Endothelial cell of umbilical vein (primary cell): ENCODE results near the gene LRFN2. TPM values are rescaled to one million over a fixed set of nuclear protein-coding genes. Genes with fewer than 3 reads are reported as not detected.

Source experiments
- BruUV-seq: library from RNA; stranded (reverse); fragments of 400-500 nt; replicated peaks from 2 replicates; lab custom pipeline; 2021; lab: Mats Ljungman, UMichigan
- CTCF ChIA-PET: fragments of 300-600, 350-600 bp; sonication (Branson Sonifier 250); formaldehyde crosslinking; loops from one replicate; lab custom pipeline; 2021; ENCODE audit warnings: antibody characterized with exemption, inconsistent platforms; lab: Charles Lee
- POLR2A ChIA-PET: fragments of 300-600, 350-600 bp; sonication (Branson Sonifier 250); formaldehyde crosslinking; loops from one replicate; lab custom pipeline; 2021; ENCODE audit warnings: antibody characterized with exemption, inconsistent platforms; lab: Charles Lee
- DNase-seq: peaks from one replicate; pipeline ENCODE4 v3.0.0-alpha.2; 2011; ENCODE audit warnings: low read depth, low spot score
- FAIRE-seq: peaks from 2 replicates; lab custom pipeline; 2011; peaks lifted over from hg19 to GRCh38; lab: Jason Lieb, UNC
- H2AFZ ChIP-seq: 2 replicates; pipeline ENCODE4 v1.6.0; 2012; ENCODE audit warnings: low read depth, low read length, control low read depth, inconsistent platforms
- H3K27ac ChIP-seq: 2 replicates; pipeline ENCODE4 v1.5.1; 2011; ENCODE audit warnings: low read depth, mild to moderate bottlenecking, control low read depth, low read length, moderate library complexity; ENCODE audit not compliant: insufficient read depth
- H3K27me3 ChIP-seq, 2 experiments: 2 replicates each; pipeline versions ENCODE4 v1.6.0 to v1.6.1; 2011; ENCODE audit warnings: low read length in 2 of 2, mixed read lengths in 1 of 2; ENCODE audit not compliant: control insufficient read depth in 2 of 2, insufficient read depth in 2 of 2
- H3K36me3 ChIP-seq, 2 experiments: 2 replicates in 1 of 2; 3 replicates in 1 of 2; pipeline ENCODE4 v1.5.1; 2011; ENCODE audit warnings: low read length in 2 of 2, mild to moderate bottlenecking in 1 of 2, moderate library complexity in 1 of 2; ENCODE audit not compliant: control insufficient read depth in 2 of 2, insufficient read depth in 2 of 2; ENCODE audit errors: extremely low read depth in 1 of 2
- H3K4me1 ChIP-seq: 3 replicates; pipeline ENCODE4 v1.5.1; 2011; ENCODE audit warnings: mild to moderate bottlenecking, low read length; ENCODE audit not compliant: control insufficient read depth, insufficient read depth; ENCODE audit errors: extremely low read depth
- H3K4me2 ChIP-seq: 2 replicates; pipeline ENCODE4 v1.6.1; 2011; ENCODE audit warnings: low read length, control low read depth, mixed read lengths; ENCODE audit not compliant: insufficient read depth
- H3K4me3 ChIP-seq, 3 experiments: fragments of 200-600 bp in 1 of 3; sonication (generic), shearing (Covaris generic) in 1 of 3; replicated peaks in 1 of 3; 2 replicates each; pipeline ENCODE4 v1.5.1; 2011 to 2016; ENCODE audit warnings: control low read depth in 3 of 3, low read length in 3 of 3, mild to moderate bottlenecking in 2 of 3, inconsistent platforms in 1 of 3, low read depth in 1 of 3, moderate library complexity in 1 of 3; ENCODE audit not compliant: insufficient read depth in 1 of 3
- H3K79me2 ChIP-seq: 2 replicates; pipeline ENCODE4 v1.6.0; 2012; ENCODE audit warnings: low read length, inconsistent platforms; ENCODE audit not compliant: control insufficient read depth, insufficient read depth
- H3K9ac ChIP-seq: replicated peaks from 2 replicates; pipeline ENCODE3; 2011; ENCODE audit warnings: low read length, control low read depth; ENCODE audit not compliant: insufficient read depth; ENCODE audit errors: extremely low read depth
- H3K9me1 ChIP-seq: replicated peaks from 3 replicates; pipeline ENCODE4 v1.6.0; 2011; ENCODE audit warnings: mild to moderate bottlenecking, low read length; ENCODE audit not compliant: control insufficient read depth, insufficient read depth; ENCODE audit errors: extremely low read depth
- H3K9me3 ChIP-seq: replicated peaks from 2 replicates; pipeline ENCODE4 v1.5.1; 2012; ENCODE audit warnings: low read length, inconsistent platforms; ENCODE audit not compliant: control insufficient read depth, insufficient read depth
- H4K20me1 ChIP-seq: replicated peaks from 2 replicates; pipeline ENCODE3; 2011; ENCODE audit warnings: mild to moderate bottlenecking, low read length; ENCODE audit not compliant: control insufficient read depth, insufficient read depth; ENCODE audit errors: extremely low read depth
- CTCF ChIP-seq, 2 donors: IDR thresholded peaks; 1 replicate in 1 of 2; 2 replicates in 1 of 2; pipeline ENCODE4 v1.5.1; 2011; ENCODE audit warnings: low read length in 2 of 2, mild to moderate bottlenecking in 2 of 2, moderate library complexity in 2 of 2, control low read depth in 1 of 2, inconsistent platforms in 1 of 2, low read depth in 1 of 2; ENCODE audit not compliant: insufficient read depth in 1 of 2; ENCODE audit errors: extremely low read depth in 1 of 2
- EZH2 ChIP-seq: IDR thresholded peaks from 2 replicates; pipeline ENCODE4 v1.6.1; 2012; ENCODE audit warnings: borderline replicate concordance, low read depth, mild to moderate bottlenecking, moderate library complexity, low read length, inconsistent platforms; ENCODE audit not compliant: severe bottlenecking
- FOS ChIP-seq: IDR thresholded peaks from 2 replicates; pipeline ENCODE4 v1.6.1; 2011; ENCODE audit warnings: mild to moderate bottlenecking, low read length, moderate library complexity, borderline replicate concordance; ENCODE audit not compliant: insufficient read depth
- GATA2 ChIP-seq: IDR thresholded peaks from 2 replicates; pipeline ENCODE4 v1.7.0; 2011; ENCODE audit warnings: low read depth, mild to moderate bottlenecking, moderate library complexity, mixed read lengths, low read length; ENCODE audit not compliant: insufficient read length, insufficient read depth
- JUN ChIP-seq: IDR thresholded peaks from 2 replicates; pipeline ENCODE4 v1.6.1; 2011; ENCODE audit warnings: borderline replicate concordance, low read depth; ENCODE audit not compliant: insufficient read length, insufficient read depth
- MAX ChIP-seq: IDR thresholded peaks from 2 replicates; pipeline ENCODE4 v1.6.1; 2011; ENCODE audit not compliant: insufficient read depth, insufficient read length
- MYC ChIP-seq: IDR thresholded peaks from one replicate; pipeline ENCODE4 v1.6.1; 2011; ENCODE audit warnings: mild to moderate bottlenecking, low read depth, low read length
- POLR2A ChIP-seq: IDR thresholded peaks from 2 replicates; pipeline ENCODE4 v1.6.1; 2012; ENCODE audit warnings: low read depth, mild to moderate bottlenecking, control low read depth, low read length
- POLR2AphosphoS5 ChIP-seq: IDR thresholded peaks from 2 replicates; pipeline ENCODE4 v1.6.1; 2012; ENCODE audit warnings: low read depth, mild to moderate bottlenecking, control low read depth, low read length, moderate library complexity; ENCODE audit not compliant: insufficient read depth
- dilution Hi-C: fragments of 300-500 bp; cut with MboI; formaldehyde crosslinking; loops from one replicate; pipeline ENCODE4 v1.15.0; 2019; ENCODE audit warnings: low sequenced_read_pairs; ENCODE audit not compliant: extremely low pct_ligation_motif_present
- intact Hi-C: fragments of 100-400 bp; cut with micrococcal nuclease; formaldehyde crosslinking; loops from one replicate; pipeline ENCODE4 v1.10.0; 2022
- polyA plus RNA-seq, 4 experiments: library from polyadenylated mRNA; depleted of rRNA in 3 of 4; stranded (reverse) in 3 of 4; unstranded in 1 of 4; fragments of >200 nt; gene quantifications; 2 replicates each; pipeline versions ENCODE4 v1.2.1 to v1.2.3, GENCODE V29; 2011 to 2012; ENCODE audit warnings: missing spikeins in 1 of 4
- total RNA-seq: library from RNA; stranded (reverse); gene quantifications from 2 replicates; pipeline ENCODE4 v1.2.3, GENCODE V29; 2021

The LRFN2 gene
- total and polyA plus RNA-seq, 2 donors (not counting 3 experiments of a cell fraction or from before 2014, with no cell fraction given) = not detected

- intact Hi-C loops (no loop called here), dilution Hi-C loops (no loop called here)
- no peaks in the 10 kb centered on the region for H3K4me1 ChIP-seq
- DNase-seq (no peak), FAIRE-seq (no peak)
- no peak overlapping the region for H3K9ac ChIP-seq
- ChIA-PET CTCF (no interaction called here), POLR2A (no interaction called here)
- no peak overlapping the region for H3K27ac ChIP-seq
- no peak overlapping the region for H3K4me2 ChIP-seq
- H2AFZ ChIP-seq = no peak overlapping the region
- no peaks in the 10 kb centered on the region for H4K20me1 ChIP-seq
- H3K27me3 ChIP-seq = no peaks in the 10 kb centered on the region
- BruUV-seq = no TSS peak
- H3K36me3 ChIP-seq = no peaks in the 10 kb centered on the region
- TF ChIP-seq POLR2A = no peak
- no peak for TF ChIP-seq EZH2
- no peak for TF ChIP-seq JUN
- no peak for TF ChIP-seq MYC
- TF ChIP-seq FOS = no peak
- no peak for TF ChIP-seq MAX
- TF ChIP-seq POLR2AphosphoS5 = no peak
- no peak for TF ChIP-seq CTCF (IDR thresholded peaks at IDR 0.05; ENCODE audit: extremely low read depth in 1 of 2, insufficient read depth in 1 of 2, low read depth in 1 of 2, low read length in 2 of 2)
- TF ChIP-seq GATA2 = no peak
- no peak overlapping the region for H3K4me3 ChIP-seq
- H3K79me2 ChIP-seq = no peaks in the 10 kb centered on the region
- no peaks in the 10 kb centered on the region for H3K9me3 ChIP-seq
- no peaks in the 10 kb centered on the region for H3K9me1 ChIP-seq
Measured at GRCh38 chr6:40634429-40634828, 47.3 kb upstream of the LRFN2 start.
